H54 (cell line): ENCODE measurements around the gene SEZ6.

ENCODE experiments used
- DNase-seq: peaks from one replicate; pipeline ENCODE4 v3.0.0; 2011; ENCODE audit warnings: low spot score, mixed read lengths; ENCODE audit not compliant: insufficient read length
- FAIRE-seq: peaks from 3 replicates; lab custom pipeline; 2011; peaks lifted over from hg19 to GRCh38; lab: Jason Lieb, UNC
- POLR2A ChIP-seq: IDR thresholded peaks from 2 replicates; pipeline ENCODE4 v1.6.1; 2011; ENCODE audit warnings: low read depth, mild to moderate bottlenecking, low read length

SEZ6 gene

GRCh38 chr17:28906706-28907438 lies 99.0 kb downstream of the SEZ6 start:
- no peak for FAIRE-seq
- no peak for TF ChIP-seq POLR2A
- DNase-seq, result no peak

GRCh38 chr17:28906276-28906675 lies 99.6 kb downstream of the SEZ6 start:
- DNase-seq (no peak), FAIRE-seq (no peak)
- TF ChIP-seq POLR2A, result no peak
